ENCODE measurements around the gene GOLGA6L10. TPM values are rescaled to one million over a fixed set of nuclear protein-coding genes. Genes with fewer than 3 reads are reported as not detected.
"Not testable (repeated sequence)": the region's sequence is repeated elsewhere in the genome, so short reads cannot be mapped to it uniquely, and the experiment has no call there.

Gene GOLGA6L10
- total RNA-seq, 1 experiment from 2014 or later = 3.8 TPM

DNA sequence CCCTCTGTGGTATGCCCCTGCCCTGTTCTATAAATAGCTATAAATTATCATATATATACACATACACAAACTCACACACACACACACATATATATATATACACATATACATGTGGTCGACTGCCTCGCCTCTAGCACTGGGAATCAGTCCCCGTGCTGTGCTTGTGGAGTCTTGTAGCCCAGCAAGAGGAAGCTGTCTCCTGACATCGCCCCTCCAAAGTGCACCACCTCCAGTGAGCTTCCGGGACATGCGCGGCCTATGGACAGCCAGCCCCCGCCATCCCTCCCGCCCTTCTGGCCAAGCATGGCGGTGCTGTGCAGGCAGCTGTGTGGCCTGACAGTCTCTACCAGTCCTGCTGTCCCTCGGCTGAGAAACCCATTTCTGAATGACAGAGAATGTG lies 11.2 kb downstream of the GOLGA6L10 start:
- H3K27me3 ChIP-seq (replicated peaks; ENCODE audit: control insufficient read depth, insufficient read depth, low read length); H3K4me1 Mint-ChIP-seq (ENCODE audit: low read depth, unreplicated experiment); H3K27ac Mint-ChIP-seq (ENCODE audit: unreplicated experiment); H3K4me3 Mint-ChIP-seq (ENCODE audit: unreplicated experiment); H3K9me3 Mint-ChIP-seq (ENCODE audit: unreplicated experiment); POLR2A ChIA-PET; CTCF ChIA-PET; H3K4me1 ChIP-seq; intact Hi-C loops (cut with micrococcal nuclease; ENCODE audit: unreplicated experiment); BruUV-seq (replicated peaks); H3K36me3 Mint-ChIP-seq (ENCODE audit: insufficient read depth, unreplicated experiment); H3K4me3 ChIP-seq (ENCODE audit: low read depth, low read length); H3K36me3 ChIP-seq (ENCODE audit: control insufficient read depth, insufficient read depth, low read length); H3K9me3 ChIP-seq; H3K27me3 Mint-ChIP-seq (ENCODE audit: insufficient read depth, unreplicated experiment): not testable (repeated sequence)
- DNase-seq = peak in 1 of 2 experiments; percentile 6

DNA sequence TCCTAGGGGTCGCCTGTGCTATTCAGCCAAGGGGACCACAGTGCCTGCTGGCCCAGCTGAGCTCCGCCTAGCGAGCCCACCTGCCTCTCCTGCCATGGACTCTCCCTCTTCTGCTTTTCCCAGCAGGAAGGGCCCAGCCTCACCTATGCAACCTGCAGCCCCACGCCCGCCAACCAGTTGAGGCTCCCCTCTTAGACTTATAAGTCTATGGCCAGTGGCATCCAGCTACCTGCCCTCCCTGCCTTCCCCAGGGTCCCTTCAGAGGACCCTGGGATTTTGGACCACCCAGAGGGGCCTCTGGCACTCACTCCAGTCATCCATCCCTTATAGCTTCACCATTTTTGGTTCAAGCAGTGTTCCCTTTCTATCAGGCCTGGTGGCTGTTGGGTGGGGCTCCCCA lies 12.2 kb downstream of the GOLGA6L10 start:
- H3K36me3 Mint-ChIP-seq (ENCODE audit: insufficient read depth, unreplicated experiment); H3K9me3 ChIP-seq; H3K27ac Mint-ChIP-seq (ENCODE audit: unreplicated experiment); H3K36me3 ChIP-seq (ENCODE audit: control insufficient read depth, insufficient read depth, low read length); intact Hi-C loops (cut with micrococcal nuclease; ENCODE audit: unreplicated experiment); H3K4me1 ChIP-seq; CTCF ChIA-PET; H3K4me3 ChIP-seq (ENCODE audit: low read depth, low read length); H3K9me3 Mint-ChIP-seq (ENCODE audit: unreplicated experiment); H3K4me1 Mint-ChIP-seq (ENCODE audit: low read depth, unreplicated experiment); POLR2A ChIA-PET; BruUV-seq (replicated peaks); H3K4me3 Mint-ChIP-seq (ENCODE audit: unreplicated experiment); H3K27me3 ChIP-seq (replicated peaks; ENCODE audit: control insufficient read depth, insufficient read depth, low read length); H3K27me3 Mint-ChIP-seq (ENCODE audit: insufficient read depth, unreplicated experiment): not testable (repeated sequence)
- peak in 1 of 2 experiments; percentile 3 for DNase-seq

DNA sequence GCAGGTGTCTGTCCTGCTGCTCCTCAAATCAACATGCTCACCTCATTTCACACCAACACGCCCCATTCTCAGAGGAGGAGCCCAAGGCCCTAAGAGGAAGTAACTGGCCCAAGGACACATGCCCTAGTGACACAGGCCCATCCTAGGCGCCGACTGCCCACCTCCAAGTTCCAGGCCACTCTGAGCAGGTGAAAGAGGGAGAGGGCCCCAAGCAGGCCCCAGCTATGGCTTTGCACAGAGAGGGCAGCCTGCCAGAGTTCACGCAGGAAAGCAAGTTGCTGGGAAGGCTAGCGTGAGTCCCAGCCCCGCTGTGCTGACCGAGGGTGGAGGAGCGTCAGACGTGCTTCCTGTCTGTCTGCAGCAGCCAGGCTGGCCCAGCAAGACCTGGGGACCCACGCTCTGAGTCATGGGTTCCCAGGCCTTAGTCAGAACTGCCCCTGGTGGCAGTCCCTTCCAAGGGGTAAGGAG lies 13.1 kb downstream of the GOLGA6L10 start:
- peak in 1 of 2 experiments; percentile 25 for DNase-seq
- BruUV-seq (replicated peaks); H3K4me3 Mint-ChIP-seq (ENCODE audit: unreplicated experiment); H3K9me3 Mint-ChIP-seq (ENCODE audit: unreplicated experiment); H3K36me3 Mint-ChIP-seq (ENCODE audit: insufficient read depth, unreplicated experiment); H3K36me3 ChIP-seq (ENCODE audit: control insufficient read depth, insufficient read depth, low read length); H3K4me1 Mint-ChIP-seq (ENCODE audit: low read depth, unreplicated experiment); H3K27me3 ChIP-seq (replicated peaks; ENCODE audit: control insufficient read depth, insufficient read depth, low read length); H3K27me3 Mint-ChIP-seq (ENCODE audit: insufficient read depth, unreplicated experiment); H3K4me3 ChIP-seq (ENCODE audit: low read depth, low read length); H3K27ac Mint-ChIP-seq (ENCODE audit: unreplicated experiment); CTCF ChIA-PET; H3K4me1 ChIP-seq; intact Hi-C loops (cut with micrococcal nuclease; ENCODE audit: unreplicated experiment); H3K9me3 ChIP-seq; POLR2A ChIA-PET: not testable (repeated sequence)

DNA sequence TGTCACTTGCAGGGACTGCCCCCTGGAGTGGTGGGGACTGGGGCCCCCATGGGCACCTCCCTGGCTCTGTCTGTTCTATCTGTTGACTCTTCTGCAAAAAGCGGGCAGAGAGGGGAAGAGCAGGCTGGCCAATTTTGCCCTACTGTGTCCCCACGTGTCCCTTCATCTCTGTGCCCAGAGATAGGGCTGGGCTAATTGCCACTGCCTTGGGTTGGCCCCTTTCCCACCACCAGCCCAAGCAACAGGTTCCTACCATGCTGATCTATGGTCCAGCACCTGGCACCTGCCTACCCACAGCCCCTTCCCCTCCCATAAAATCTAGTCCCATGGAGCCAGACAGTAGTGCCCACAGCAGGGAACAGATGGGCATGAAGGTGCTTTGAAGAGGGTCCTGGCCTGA lies 14.3 kb downstream of the GOLGA6L10 start:
- H3K9me3 Mint-ChIP-seq (ENCODE audit: unreplicated experiment); intact Hi-C loops (cut with micrococcal nuclease; ENCODE audit: unreplicated experiment); H3K36me3 ChIP-seq (ENCODE audit: control insufficient read depth, insufficient read depth, low read length); H3K27ac Mint-ChIP-seq (ENCODE audit: unreplicated experiment); H3K4me1 Mint-ChIP-seq (ENCODE audit: low read depth, unreplicated experiment); H3K9me3 ChIP-seq; H3K4me1 ChIP-seq; H3K4me3 ChIP-seq (ENCODE audit: low read depth, low read length); H3K36me3 Mint-ChIP-seq (ENCODE audit: insufficient read depth, unreplicated experiment); H3K27me3 ChIP-seq (replicated peaks; ENCODE audit: control insufficient read depth, insufficient read depth, low read length); CTCF ChIA-PET; BruUV-seq (replicated peaks); POLR2A ChIA-PET; H3K27me3 Mint-ChIP-seq (ENCODE audit: insufficient read depth, unreplicated experiment); H3K4me3 Mint-ChIP-seq (ENCODE audit: unreplicated experiment): not testable (repeated sequence)
- DNase-seq = peak in 1 of 2 experiments; percentile 3

DNA sequence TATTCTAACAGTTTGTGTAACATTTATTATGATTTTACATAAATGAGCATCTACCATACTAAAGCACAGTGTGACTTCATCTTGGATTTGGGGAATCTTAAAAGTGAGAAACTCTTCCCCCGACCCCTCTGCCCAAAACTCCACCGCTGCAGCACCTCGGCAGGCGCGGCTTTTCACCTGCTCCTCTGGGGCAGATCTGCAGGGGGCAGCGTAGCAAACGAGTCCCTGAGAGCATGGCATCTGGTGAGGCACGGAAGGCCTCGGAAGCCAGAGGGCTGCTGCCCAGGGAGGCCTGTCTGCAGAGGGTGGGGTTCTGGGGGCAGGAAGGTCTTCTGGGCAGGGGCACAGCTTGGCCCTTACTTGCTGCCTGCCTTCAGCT lies 14.7 kb downstream of the GOLGA6L10 start:
- H3K4me1 ChIP-seq; H3K4me3 ChIP-seq (ENCODE audit: low read depth, low read length); H3K27me3 Mint-ChIP-seq (ENCODE audit: insufficient read depth, unreplicated experiment); DNase-seq; H3K9me3 ChIP-seq; H3K36me3 Mint-ChIP-seq (ENCODE audit: insufficient read depth, unreplicated experiment); H3K36me3 ChIP-seq (ENCODE audit: control insufficient read depth, insufficient read depth, low read length); H3K4me3 Mint-ChIP-seq (ENCODE audit: unreplicated experiment); CTCF ChIA-PET; H3K9me3 Mint-ChIP-seq (ENCODE audit: unreplicated experiment); H3K27ac Mint-ChIP-seq (ENCODE audit: unreplicated experiment); H3K4me1 Mint-ChIP-seq (ENCODE audit: low read depth, unreplicated experiment); BruUV-seq (replicated peaks); intact Hi-C loops (cut with micrococcal nuclease; ENCODE audit: unreplicated experiment); H3K27me3 ChIP-seq (replicated peaks; ENCODE audit: control insufficient read depth, insufficient read depth, low read length); POLR2A ChIA-PET: not testable (repeated sequence)

DNA sequence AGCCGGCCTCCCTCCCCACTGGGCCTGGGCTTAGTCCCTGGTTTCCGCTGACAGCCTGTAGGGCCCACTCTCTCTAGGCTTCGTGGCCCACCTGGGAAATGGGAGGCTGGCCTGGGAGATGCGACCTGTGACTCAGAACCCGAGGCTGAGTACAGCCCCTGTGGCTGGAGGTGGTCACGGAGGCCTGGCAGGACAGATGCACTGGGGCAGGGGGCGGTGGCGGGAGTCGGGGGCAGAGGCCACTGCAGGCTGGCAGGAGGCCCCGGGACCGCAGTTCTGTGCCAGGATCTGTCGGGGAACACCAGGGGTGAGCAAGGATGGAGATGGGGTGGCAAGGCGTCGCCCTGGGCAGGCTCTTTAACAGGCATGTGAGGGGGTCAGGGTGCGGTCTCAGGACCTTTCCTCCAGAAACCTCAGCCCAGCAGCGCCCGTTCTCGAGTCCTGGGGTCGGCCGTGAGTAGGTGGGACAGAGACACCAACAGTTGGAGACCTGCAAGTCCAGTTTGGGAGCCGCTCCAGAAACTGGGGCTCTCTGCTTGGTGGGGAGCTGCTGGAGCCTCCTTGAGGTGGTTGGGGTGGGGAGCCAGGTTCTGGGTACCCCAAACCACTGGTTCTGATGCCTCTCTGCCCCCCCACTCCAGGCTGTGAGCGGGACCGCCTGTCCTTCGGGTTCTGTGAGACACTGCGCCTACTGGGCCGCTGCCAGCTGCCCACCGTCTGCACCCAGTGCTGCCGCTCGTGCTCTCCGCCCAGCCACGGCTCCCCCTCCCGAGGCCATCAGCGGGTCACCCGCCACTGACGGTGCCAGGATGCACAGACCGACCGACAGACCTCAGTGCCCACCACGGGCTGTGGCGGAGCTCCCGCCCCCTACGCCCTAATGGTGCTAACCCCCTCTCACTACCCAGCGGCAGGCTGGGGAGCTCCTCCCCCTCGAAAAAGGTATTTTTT lies 15.4 kb downstream of the GOLGA6L10 start:
- H3K36me3 Mint-ChIP-seq (ENCODE audit: insufficient read depth, unreplicated experiment); BruUV-seq (replicated peaks); H3K9me3 Mint-ChIP-seq (ENCODE audit: unreplicated experiment); H3K27me3 ChIP-seq (replicated peaks; ENCODE audit: control insufficient read depth, insufficient read depth, low read length); H3K4me1 Mint-ChIP-seq (ENCODE audit: low read depth, unreplicated experiment); H3K4me3 ChIP-seq (ENCODE audit: low read depth, low read length); H3K27ac Mint-ChIP-seq (ENCODE audit: unreplicated experiment); H3K27me3 Mint-ChIP-seq (ENCODE audit: insufficient read depth, unreplicated experiment); H3K4me3 Mint-ChIP-seq (ENCODE audit: unreplicated experiment); POLR2A ChIA-PET; CTCF ChIA-PET; intact Hi-C loops (cut with micrococcal nuclease; ENCODE audit: unreplicated experiment); H3K9me3 ChIP-seq; H3K4me1 ChIP-seq; H3K36me3 ChIP-seq (ENCODE audit: control insufficient read depth, insufficient read depth, low read length): not testable (repeated sequence)
- peak in 1 of 2 experiments; percentile 5 for DNase-seq
